Type B pancreatic cell (in vitro differentiated cells): ENCODE data around the gene FOXP3. TPM values are rescaled to one million over a fixed set of nuclear protein-coding genes. Genes with fewer than 3 reads are reported as not detected.
A peak's percentile ranks its signal among the peaks of the same experiment; 100 is the strongest.

Experiments used
- DNase-seq: peaks from one replicate; pipeline ENCODE4 v3.0.0; 2021; ENCODE audit warnings: mixed read lengths; ENCODE audit not compliant: unreplicated experiment; ENCODE audit errors: extremely low spot score
- H3K27ac Mint-ChIP-seq: 2 replicates; pipeline ENCODE4 v1.8.0; 2021; ENCODE audit warnings: mild to moderate bottlenecking, mixed read lengths
- H3K27me3 Mint-ChIP-seq: 2 replicates; pipeline ENCODE4 v1.8.0; 2021; ENCODE audit warnings: mixed read lengths
- H3K36me3 Mint-ChIP-seq: 2 replicates; pipeline ENCODE4 v1.8.0; 2021; ENCODE audit warnings: mixed read lengths
- H3K4me1 Mint-ChIP-seq: one replicate; pipeline ENCODE4 v1.8.0; 2021; ENCODE audit warnings: mixed read lengths; ENCODE audit not compliant: unreplicated experiment
- H3K4me3 Mint-ChIP-seq: 2 replicates; pipeline ENCODE4 v1.8.0; 2021; ENCODE audit warnings: mild to moderate bottlenecking, mixed read lengths
- H3K9me3 Mint-ChIP-seq: 2 replicates; pipeline ENCODE4 v1.8.0; 2021; ENCODE audit warnings: mixed read lengths
- total RNA-seq: library from RNA; stranded (reverse); gene quantifications from 2 replicates; pipeline ENCODE4 v1.2.1, GENCODE V29; 2021; ENCODE audit warnings: low replicate concordance
- TF ChIP-seq, protein P1 (sequence below): fragments of 200-600 bp; sonication (generic); conservative IDR thresholded peaks from 2 replicates; pipeline ENCODE4 v1.5.0; 2021; ENCODE audit warnings: antibody characterized with exemption, mild to moderate bottlenecking

The FOXP3 gene
- total RNA-seq, 1 donor from 2014 or later: 0.58 TPM

- TF ChIP-seq, protein P1, sequence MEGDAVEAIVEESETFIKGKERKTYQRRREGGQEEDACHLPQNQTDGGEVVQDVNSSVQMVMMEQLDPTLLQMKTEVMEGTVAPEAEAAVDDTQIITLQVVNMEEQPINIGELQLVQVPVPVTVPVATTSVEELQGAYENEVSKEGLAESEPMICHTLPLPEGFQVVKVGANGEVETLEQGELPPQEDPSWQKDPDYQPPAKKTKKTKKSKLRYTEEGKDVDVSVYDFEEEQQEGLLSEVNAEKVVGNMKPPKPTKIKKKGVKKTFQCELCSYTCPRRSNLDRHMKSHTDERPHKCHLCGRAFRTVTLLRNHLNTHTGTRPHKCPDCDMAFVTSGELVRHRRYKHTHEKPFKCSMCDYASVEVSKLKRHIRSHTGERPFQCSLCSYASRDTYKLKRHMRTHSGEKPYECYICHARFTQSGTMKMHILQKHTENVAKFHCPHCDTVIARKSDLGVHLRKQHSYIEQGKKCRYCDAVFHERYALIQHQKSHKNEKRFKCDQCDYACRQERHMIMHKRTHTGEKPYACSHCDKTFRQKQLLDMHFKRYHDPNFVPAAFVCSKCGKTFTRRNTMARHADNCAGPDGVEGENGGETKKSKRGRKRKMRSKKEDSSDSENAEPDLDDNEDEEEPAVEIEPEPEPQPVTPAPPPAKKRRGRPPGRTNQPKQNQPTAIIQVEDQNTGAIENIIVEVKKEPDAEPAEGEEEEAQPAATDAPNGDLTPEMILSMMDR: no peak
These were observed 32.0 kb downstream of the FOXP3 start for GRCh38 chrX:49232525-49232924.

GRCh38 chrX:49231333-49232000, 33.0 kb downstream of the FOXP3 start:
- DNase-seq: no peak
- peaks cover 11% of the 10 kb centered on the region for H3K9me3 Mint-ChIP-seq
- H3K27me3 Mint-ChIP-seq: peaks cover 8% of the 10 kb centered on the region
- H3K27ac Mint-ChIP-seq: no peak overlapping the region
- peaks cover 5% of the 10 kb centered on the region for H3K4me1 Mint-ChIP-seq
- peak overlapping the region; percentile 75 for H3K4me3 Mint-ChIP-seq
- no peaks in the 10 kb centered on the region for H3K36me3 Mint-ChIP-seq
- TF ChIP-seq, protein P1: no peak

More at GRCh38 chrX:49232525-49232924, 32.0 kb downstream of the FOXP3 start:
- Mint-ChIP-seq H3K27ac (no peak overlapping the region), H3K36me3 (no peaks in the 10 kb centered on the region), H3K27me3 (peaks cover 6% of the 10 kb centered on the region), H3K4me3 (no peak overlapping the region), H3K9me3 (peaks cover 8% of the 10 kb centered on the region), H3K4me1 (peaks cover 5% of the 10 kb centered on the region)
- DNase-seq: no peak

DNA sequence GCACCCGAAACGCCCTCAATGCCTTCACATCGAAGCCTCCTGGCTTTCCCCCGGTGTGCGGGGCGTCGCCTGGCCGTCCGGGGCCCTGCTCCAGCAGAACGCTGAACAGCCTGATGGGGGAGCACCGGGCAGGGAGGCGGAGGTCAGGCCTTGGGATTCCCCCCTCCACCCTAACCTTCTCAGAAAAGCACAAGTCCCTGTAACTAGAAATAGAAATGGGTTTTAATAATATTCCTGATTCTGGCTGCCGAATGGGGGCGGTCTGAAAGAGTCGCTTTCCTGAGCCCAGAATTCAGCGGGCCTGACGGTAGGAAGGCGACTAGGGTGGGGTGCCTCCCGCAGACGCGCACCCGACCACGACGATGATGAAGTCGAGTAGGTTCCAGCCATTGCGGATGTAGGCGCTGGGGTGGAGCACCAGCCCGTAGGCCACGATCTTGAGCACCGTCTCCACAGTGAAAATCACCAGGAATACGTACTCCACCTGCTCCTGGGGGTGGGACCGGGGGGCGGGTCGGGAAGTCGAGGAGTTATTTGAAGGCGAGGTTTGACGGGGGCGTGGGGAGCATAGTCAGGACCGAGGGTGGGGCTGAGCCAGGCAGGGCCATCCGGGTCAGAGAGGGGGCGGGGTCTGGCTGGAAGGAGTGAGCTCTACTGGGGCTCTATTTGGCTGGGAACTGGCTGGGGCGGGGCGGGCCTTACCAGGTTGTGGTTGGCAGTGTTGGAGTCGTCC, 33.8 kb downstream of the FOXP3 start:
- DNase-seq: no peak
- peaks cover 11% of the 10 kb centered on the region for H3K9me3 Mint-ChIP-seq

DNA sequence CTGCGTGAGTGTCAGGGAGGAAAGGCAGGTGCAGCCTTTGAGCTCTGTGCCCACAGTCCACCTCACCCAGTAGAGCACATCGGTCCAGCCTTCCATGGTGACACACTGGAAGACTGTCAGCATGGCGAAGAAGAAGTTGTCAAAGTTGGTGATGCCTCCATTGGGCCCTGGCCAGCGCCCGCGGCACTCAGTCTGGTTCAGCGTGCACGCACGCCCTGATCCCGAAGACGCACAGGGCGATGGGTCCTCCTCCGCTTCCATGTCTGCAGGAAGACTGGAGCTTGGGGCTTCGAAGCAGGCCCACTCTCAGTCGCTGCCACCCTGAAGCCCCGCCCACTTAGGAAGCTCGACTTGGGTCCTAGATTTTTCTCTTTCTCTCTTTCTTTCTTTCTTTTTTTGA, 36.3 kb downstream of the FOXP3 start:
- H3K4me1 Mint-ChIP-seq: no peaks in the 10 kb centered on the region
- H3K27ac Mint-ChIP-seq: no peak overlapping the region
- peaks cover 11% of the 10 kb centered on the region for H3K9me3 Mint-ChIP-seq
- TF ChIP-seq, protein P1: no peak
- peaks cover 23% of the 10 kb centered on the region for H3K27me3 Mint-ChIP-seq
- H3K4me3 Mint-ChIP-seq: no peak overlapping the region
- H3K36me3 Mint-ChIP-seq: no peaks in the 10 kb centered on the region
- DNase-seq: no peak

More for the DNA sequence above, 33.8 kb downstream of the FOXP3 start:
- H3K27me3 Mint-ChIP-seq: peaks cover 9% of the 10 kb centered on the region
- peak overlapping the region; percentile 75 for H3K4me3 Mint-ChIP-seq
- H3K4me1 Mint-ChIP-seq: peaks cover 5% of the 10 kb centered on the region
- TF ChIP-seq, protein P1: peak; percentile 20
- no peak overlapping the region for H3K27ac Mint-ChIP-seq
- H3K36me3 Mint-ChIP-seq: no peaks in the 10 kb centered on the region

DNA sequence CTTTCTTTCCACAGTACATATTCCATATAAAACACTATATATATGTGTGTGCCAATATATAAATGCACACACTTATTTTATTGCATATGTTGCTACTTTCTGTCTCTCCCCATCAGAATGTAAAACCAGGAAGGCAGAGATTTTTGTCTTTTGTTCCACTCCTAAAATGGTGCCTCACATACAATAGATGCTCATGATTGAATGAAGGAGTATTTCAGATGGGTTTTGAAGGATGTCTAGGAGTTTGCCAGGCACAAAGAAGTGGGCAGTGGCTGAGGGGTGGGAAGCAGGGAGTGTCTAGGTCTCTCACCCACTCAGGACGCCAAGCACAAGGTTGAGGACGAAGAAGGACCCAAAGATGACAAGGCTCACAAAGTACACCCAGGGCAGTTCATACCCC, 36.8 kb downstream of the FOXP3 start:
- DNase-seq: no peak
- Mint-ChIP-seq H3K9me3 (peaks cover 10% of the 10 kb centered on the region), H3K27me3 (peaks cover 23% of the 10 kb centered on the region), H3K36me3 (no peaks in the 10 kb centered on the region), H3K4me1 (no peaks in the 10 kb centered on the region), H3K27ac (no peak overlapping the region), H3K4me3 (no peak overlapping the region)
- TF ChIP-seq, protein P1: no peak
